Endothelial cell of hepatic sinusoid (primary cell): ENCODE measurements around the gene ERH.
"Not testable (repeated sequence)": the region's sequence is repeated elsewhere in the genome, so short reads cannot be mapped to it uniquely, and the experiment has no call there.

Experiments used
- in situ Hi-C: cut with HindIII; loops from 2 replicates; pipeline ENCODE4 v1.10.0; 2017; ENCODE audit warnings: low sequenced_read_pairs

Gene ERH

GRCh38 chr14:69398053-69398817 lies at the start of gene ERH, which contains the start of gene SLC39A9:
TSS of gene ERH (minus strand) at chr14:69398299. CDS start at chr14:69398233, 66 bp downstream.
TSS of gene SLC39A9 (plus strand) at chr14:69398692. CDS start at chr14:69399370, 678 bp downstream.
- in situ Hi-C loops = loop anchor here (5.0 kb wide), 1 partner anchor 64 kb away; no protein-coding TSS in a partner anchor

- in situ Hi-C loops = loop anchor here (5.0 kb wide), 2 partner anchors 81 to 196 kb away; no protein-coding TSS in a partner anchor
Observed at GRCh38 chr14:69443296-69443805, 45.3 kb upstream of the ERH start.

DNA sequence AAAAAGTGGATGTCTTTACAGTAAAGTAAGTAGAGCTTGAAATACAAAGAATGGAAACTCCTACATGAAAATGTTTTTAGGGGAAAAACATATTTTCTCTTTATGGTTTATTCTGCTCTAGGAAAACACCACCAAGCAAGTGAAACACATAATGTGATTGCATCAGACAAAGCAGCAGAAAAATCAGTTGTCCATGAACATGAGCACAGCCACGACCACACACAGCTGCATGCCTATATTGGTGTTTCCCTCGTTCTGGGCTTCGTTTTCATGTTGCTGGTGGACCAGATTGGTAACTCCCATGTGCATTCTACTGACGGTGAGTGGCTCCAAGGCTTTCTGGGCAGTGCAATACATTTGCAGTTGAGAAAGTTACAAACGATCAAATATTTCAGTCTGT lies 43.8 kb upstream of the ERH start:
- in situ Hi-C loops = loop anchor here (5.0 kb wide), 2 partner anchors 80 to 195 kb away; no protein-coding TSS in a partner anchor

- in situ Hi-C loops = loop anchor here (5.0 kb wide), 2 partner anchors 77 to 192 kb away; no protein-coding TSS in a partner anchor
Observed at GRCh38 chr14:69439521-69440270, 41.6 kb upstream of the ERH start.

- in situ Hi-C loops = no loop called here
Observed at GRCh38 chr14:69432364-69432763, 34.3 kb upstream of the ERH start.

DNA sequence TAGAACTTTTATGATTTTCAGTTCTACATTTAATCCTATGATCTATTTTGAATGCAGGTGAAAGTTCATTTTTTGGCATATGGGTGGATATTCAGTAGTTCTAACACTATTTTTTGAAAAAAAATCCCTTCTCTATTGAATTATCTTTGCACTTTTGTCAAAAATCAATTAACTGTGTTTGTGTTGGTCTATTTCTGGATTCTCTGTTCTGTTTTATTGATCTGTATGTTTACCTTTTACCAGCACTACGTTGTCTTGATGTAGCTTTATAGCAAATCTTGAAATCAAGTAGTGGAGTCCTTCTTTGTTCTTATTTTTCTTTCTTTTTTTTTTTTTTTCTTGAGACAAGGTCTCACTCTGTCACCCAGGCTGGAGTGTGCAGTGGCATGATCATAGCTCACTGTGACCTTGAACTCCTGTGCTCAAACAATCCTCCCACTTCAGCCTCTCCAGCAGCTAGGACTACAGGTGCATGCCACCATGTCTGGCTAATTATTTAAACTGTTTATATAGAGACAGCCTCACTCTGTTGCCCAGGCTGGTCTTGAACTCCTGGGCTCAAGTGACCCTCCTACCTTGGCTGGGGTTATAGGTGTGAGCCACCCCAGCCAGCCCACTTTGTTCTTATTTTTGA lies 32.3 kb upstream of the ERH start:
- in situ Hi-C loops = no loop called here

GRCh38 chr14:69429643-69430042 lies 31.5 kb upstream of the ERH start:
- in situ Hi-C loops = no loop called here

GRCh38 chr14:69428289-69428998 lies 30.3 kb upstream of the ERH start:
- in situ Hi-C loops = no loop called here

- in situ Hi-C loops = no loop called here
Observed at GRCh38 chr14:69427596-69427995, 29.5 kb upstream of the ERH start.

DNA sequence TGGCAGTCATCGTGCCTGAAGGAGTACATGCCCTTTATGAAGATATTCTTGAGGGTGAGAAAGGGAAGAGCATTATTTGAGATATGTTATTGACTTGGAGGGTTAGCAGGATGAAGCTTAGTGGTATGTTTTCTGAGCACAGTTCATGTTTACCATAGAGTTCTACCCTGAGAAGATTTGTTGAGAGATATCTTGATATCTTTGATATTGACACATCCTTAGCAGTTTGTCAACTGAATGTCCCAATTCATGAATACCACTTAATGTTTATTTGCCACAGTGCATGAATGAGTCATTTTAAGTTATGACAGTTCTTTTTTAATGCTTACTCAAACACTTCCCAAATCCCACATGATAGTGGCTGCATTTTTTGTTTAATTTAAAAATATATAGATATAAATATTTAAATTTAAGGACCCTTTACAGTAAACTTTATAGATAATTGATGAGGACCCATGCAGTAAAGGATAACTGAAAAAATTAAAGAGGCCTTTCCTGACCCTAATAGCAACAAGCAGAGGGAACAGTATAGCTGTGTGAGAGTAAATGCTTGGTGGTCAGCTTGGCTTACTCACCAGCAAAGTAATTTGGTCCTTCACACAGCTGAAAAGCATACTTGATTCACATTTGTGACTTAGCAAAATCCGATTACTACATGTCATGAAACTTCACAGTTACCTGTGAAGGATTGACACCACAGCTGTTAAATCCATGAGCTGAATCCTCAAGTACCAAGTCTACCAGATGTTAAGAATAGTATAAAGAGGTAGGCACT lies 26.2 kb upstream of the ERH start:
- in situ Hi-C loops = no loop called here

DNA sequence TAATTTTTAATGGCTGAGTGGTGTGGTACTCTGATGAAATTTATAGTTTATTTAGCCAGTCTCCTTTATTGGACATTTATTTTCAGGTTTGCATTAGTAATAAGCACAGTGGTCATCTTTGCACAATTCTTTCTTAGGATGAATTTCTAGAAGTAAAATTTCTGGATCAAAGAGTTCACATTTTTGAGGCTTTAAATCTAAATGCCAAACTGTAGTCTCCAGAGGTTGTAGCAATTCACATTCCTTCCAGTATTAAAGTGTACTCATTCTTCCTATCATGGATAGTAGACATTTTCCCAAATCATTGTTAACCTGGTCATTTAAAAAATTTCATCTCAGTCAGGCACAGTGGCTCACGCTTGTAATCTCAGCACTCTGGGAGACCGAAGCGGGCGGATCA lies 25.2 kb upstream of the ERH start:
- in situ Hi-C loops = no loop called here

- in situ Hi-C loops = not testable (repeated sequence)
Observed at GRCh38 chr14:69416087-69416486, 18.0 kb upstream of the ERH start.

GRCh38 chr14:69413483-69413882 lies 15.4 kb upstream of the ERH start:
- in situ Hi-C loops = loop anchor here (5.0 kb wide), 1 partner anchor 51 kb away; no protein-coding TSS in a partner anchor

DNA sequence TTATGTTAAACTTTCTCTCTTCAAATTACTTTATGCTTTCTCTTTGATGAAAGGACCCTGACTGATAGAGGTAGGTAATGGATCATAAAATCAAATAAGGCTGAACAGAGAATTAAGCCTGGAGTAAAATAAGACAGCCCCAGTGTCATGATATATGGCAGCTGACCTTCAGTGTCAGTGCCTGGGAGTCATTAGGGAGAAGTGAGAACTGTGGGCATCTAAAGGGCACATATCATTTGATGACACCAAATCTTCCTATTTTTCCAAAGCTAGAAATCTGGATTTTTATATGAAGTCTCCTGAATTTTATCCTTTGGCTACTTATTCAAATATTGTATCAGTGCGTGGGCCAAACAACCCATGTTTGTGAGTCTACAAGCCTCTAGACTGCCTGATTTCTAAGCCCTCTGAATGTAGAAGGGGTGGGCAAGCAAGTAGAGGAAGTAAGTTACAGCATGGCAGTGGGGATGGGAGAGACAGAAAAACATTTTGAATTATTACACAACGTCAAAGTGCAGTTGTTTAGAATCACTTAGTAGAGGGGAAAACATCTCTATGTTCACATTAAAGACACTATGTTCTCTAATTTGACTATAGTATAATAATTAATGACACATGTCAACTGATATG lies 10.3 kb upstream of the ERH start:
- in situ Hi-C loops = no loop called here

DNA sequence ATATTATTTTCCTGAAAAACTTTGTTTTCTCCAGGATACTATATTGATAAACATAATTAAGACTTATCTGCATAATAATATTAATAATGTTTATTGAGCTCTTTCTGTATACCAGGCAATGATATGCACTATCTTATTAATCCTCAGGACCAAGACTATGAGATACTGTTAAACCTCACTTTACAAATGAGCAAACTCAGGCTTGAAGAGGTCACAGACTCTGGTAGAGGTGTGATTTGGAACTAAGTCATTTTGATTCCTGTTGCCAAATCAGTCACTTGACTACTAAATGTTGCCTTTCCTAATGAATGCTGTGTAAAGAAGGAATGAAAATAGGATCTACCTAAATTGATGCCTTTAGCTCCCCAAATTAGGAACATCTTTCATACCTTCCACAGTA lies 7.7 kb upstream of the ERH start:
- in situ Hi-C loops = no loop called here

DNA sequence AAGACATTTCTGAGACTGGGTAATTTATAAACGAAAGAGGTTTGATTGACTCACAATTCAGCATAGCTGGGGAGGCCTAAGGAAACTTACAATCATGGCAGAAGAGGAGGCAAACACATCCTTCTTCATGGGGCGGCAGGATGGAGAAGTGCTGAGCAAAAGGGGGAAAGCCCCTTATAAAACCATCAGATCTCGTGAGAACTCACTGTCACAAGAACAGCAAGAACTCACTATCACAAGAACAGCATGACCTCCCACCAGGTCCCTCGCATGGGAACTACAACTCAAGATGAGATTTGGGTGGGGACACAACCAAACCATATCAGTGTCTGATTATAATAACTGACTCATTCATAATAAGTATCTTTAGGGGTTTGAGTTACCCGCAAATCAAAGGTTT lies 6.8 kb upstream of the ERH start:
- in situ Hi-C loops = no loop called here

- in situ Hi-C loops = no loop called here
Observed at GRCh38 chr14:69404478-69404877, 6.4 kb upstream of the ERH start.

GRCh38 chr14:69401841-69402240 lies 3.7 kb upstream of the ERH start:
- in situ Hi-C loops = no loop called here

DNA sequence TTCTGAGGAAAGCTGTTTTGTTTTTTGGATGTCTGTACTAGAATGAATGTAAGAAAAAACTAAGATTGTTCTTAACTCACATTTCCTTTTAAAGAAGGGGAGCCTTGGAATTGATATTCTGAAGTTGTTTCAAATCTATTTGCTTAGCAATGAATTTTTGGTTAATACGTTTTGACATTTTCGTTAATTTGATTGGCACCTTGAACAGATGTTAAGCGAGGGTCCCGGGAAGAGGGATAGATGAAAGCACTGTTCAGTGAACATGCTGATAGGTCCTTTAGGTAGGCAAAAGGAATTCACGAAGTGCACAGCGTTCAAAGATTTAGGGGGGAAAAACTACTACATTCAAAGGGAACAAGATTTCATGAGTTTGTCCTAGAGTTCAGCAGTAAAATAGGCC lies 2.1 kb upstream of the ERH start:
- in situ Hi-C loops = no loop called here
